Left lung (tissue), 10 donors: ENCODE results near the gene TSPAN2. TPM values are rescaled to one million over a fixed set of nuclear protein-coding genes. Genes with fewer than 3 reads are reported as not detected.

Experiments used
- ATAC-seq: fragments of 200-7000 bp; cut with Tn5 transposase; one replicate; pipeline ENCODE4 v1.9.1; 2020; ENCODE audit warnings: moderate library complexity
- DNase-seq, 4 donors: peaks; one replicate each; pipeline ENCODE4 v3.0.0-alpha.2; 2013 to 2020
- H3K27ac ChIP-seq, 2 donors: fragments of 200-600 bp; sonication (generic) in 1 of 2; one replicate each; pipeline versions ENCODE4 v1.5.0 to v1.8.0; 2020 to 2021
- H3K27me3 ChIP-seq, 2 donors: fragments of 200-600 bp; sonication (generic) in 1 of 2; one replicate each; pipeline versions ENCODE4 v1.5.0 to v1.8.0; 2020 to 2021
- H3K36me3 ChIP-seq, 2 donors: fragments of 200-600 bp; sonication (generic) in 1 of 2; one replicate each; pipeline versions ENCODE4 v1.5.0 to v1.8.0; 2020 to 2021
- H3K4me1 ChIP-seq, 2 donors: fragments of 200-600 bp; one replicate each; pipeline ENCODE4 v1.8.0; 2021
- H3K4me3 ChIP-seq, 2 donors: fragments of 200-600 bp; sonication (generic) in 1 of 2; one replicate each; pipeline versions ENCODE4 v1.5.0 to v1.8.0; 2020 to 2021; ENCODE audit warnings: mild to moderate bottlenecking in 1 of 2
- H3K9me3 ChIP-seq, 2 donors: fragments of 200-600 bp; sonication (generic) in 1 of 2; one replicate each; pipeline versions ENCODE4 v1.5.0 to v1.8.0; 2020 to 2021
- intact Hi-C, 2 donors: fragments of 100-400 bp; cut with DNase I; formaldehyde crosslinking; loops; one replicate each; pipeline versions ENCODE4 v1.11.2 to v1.14.2; 2022
- polyA plus RNA-seq, 6 donors: library from polyadenylated mRNA; unstranded; fragments of 120-200 nt; gene quantifications; one replicate each; pipeline ENCODE4 v1.2.1, GENCODE V29; 2013; ENCODE audit not compliant: insufficient read length in 6 of 6
- total RNA-seq, 2 donors: library from RNA; stranded (reverse); fragmentation: NEBNext Ultra II Directional; extraction: Animal tissue kit (Norgen Biotek cat#: 25700); gene quantifications; one replicate each; pipeline ENCODE4 v1.2.1, GENCODE V29; 2021
- TF ChIP-seq, protein P1 (sequence below), 2 donors: fragments of 200-600 bp; sonication (generic) in 1 of 2; IDR thresholded peaks; one replicate each; pipeline versions ENCODE4 v1.5.0 to v1.8.0; 2021; ENCODE audit warnings: antibody characterized with exemption in 2 of 2
- donor health status: DM: no; HTN: yes; CAD: no.
- donor health status: DM: no; HTN: no; CAD: no.

The TSPAN2 gene
- total and polyA plus RNA-seq, 8 donors: 7.9 to 10.6 (median 8.8) TPM

DNA sequence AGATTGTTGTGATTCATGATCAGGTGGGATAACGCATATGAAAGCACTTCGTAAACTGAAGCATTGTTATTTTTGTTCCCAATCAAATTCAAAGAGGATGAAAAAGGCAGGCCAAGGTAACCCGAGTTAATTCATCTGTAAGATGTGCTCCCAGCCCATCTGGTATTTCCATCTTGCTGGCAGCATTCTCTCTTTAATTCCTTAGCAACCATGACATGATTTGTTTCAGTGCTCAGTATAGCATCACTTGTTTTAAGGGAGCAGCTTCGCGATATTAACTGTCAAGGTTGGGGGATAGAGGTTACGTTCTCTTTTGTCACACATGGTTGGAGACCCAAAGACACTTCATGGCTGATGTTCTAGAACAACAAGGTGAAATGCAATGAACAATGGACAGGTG is 6.4 kb downstream of the TSPAN2 start:
- Histone ChIP-seq H3K27me3 (no peaks in the 10 kb centered on the region), H3K9me3 (no peaks in the 10 kb centered on the region), H3K27ac (no peak overlapping the region), H3K36me3 (no peaks in the 10 kb centered on the region), H3K4me1 (peaks cover 5 to 28% of the 10 kb centered on the region in 2 donors), H3K4me3 (no peak overlapping the region)
- DNase-seq (no peak), ATAC-seq (no peak)
- intact Hi-C loops: no loop called here
- TF ChIP-seq, protein P1, sequence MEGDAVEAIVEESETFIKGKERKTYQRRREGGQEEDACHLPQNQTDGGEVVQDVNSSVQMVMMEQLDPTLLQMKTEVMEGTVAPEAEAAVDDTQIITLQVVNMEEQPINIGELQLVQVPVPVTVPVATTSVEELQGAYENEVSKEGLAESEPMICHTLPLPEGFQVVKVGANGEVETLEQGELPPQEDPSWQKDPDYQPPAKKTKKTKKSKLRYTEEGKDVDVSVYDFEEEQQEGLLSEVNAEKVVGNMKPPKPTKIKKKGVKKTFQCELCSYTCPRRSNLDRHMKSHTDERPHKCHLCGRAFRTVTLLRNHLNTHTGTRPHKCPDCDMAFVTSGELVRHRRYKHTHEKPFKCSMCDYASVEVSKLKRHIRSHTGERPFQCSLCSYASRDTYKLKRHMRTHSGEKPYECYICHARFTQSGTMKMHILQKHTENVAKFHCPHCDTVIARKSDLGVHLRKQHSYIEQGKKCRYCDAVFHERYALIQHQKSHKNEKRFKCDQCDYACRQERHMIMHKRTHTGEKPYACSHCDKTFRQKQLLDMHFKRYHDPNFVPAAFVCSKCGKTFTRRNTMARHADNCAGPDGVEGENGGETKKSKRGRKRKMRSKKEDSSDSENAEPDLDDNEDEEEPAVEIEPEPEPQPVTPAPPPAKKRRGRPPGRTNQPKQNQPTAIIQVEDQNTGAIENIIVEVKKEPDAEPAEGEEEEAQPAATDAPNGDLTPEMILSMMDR (IDR thresholded peaks at IDR 0.05): no peak

DNA sequence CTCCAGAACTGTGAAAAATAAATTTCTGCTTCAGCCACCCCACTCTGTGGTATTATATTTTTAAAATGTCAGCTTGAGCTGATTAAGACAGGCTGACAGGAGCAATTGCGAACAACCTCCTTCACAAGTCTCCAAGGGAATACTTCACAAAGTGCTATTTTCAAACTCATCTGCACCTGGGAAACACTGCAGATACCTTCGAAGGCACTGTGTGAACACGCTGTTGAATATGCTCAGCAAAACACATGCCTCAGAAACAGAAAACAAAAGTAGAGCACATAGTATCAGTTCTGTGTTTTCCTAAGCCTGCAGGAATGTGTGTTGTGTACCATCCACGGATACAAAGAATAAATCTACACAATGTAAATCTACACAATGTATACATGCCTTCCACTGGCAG is 10.6 kb downstream of the TSPAN2 start:
- H3K27ac ChIP-seq: no peak overlapping the region
- no peaks in the 10 kb centered on the region for H3K4me1 ChIP-seq
- DNase-seq: no peak
- no peaks in the 10 kb centered on the region for H3K27me3 ChIP-seq
- ATAC-seq: no peak
- TF ChIP-seq, protein P1 (IDR thresholded peaks at IDR 0.05): no peak
- intact Hi-C loops: no loop called here
- no peaks in the 10 kb centered on the region for H3K36me3 ChIP-seq
- H3K9me3 ChIP-seq: no peaks in the 10 kb centered on the region
- H3K4me3 ChIP-seq: no peak overlapping the region

DNA sequence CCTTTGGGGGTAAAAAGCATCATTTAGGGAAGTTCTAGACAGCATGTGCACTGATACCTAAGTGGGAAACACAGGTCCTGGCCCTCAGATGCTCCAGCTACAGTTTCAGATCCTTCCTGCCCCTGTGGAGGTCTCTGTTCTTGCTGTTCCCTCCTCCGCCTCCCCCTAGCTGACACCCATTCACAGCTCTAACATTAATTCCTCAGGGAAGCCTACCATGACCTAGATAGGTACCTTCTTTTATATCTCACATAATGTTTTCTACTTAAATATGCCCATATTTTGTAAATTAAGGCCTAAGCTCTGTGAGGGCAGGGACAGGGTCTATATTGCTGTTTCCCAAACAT is 11.3 kb downstream of the TSPAN2 start:
- no peaks in the 10 kb centered on the region for H3K27me3 ChIP-seq
- no peaks in the 10 kb centered on the region for H3K36me3 ChIP-seq
- DNase-seq: no peak
- no peak overlapping the region for H3K27ac ChIP-seq
- H3K9me3 ChIP-seq: no peaks in the 10 kb centered on the region
- intact Hi-C loops: no loop called here
- H3K4me3 ChIP-seq: no peak overlapping the region
- ATAC-seq: no peak
- no peaks in the 10 kb centered on the region for H3K4me1 ChIP-seq
- TF ChIP-seq, protein P1 (IDR thresholded peaks at IDR 0.05): no peak

DNA sequence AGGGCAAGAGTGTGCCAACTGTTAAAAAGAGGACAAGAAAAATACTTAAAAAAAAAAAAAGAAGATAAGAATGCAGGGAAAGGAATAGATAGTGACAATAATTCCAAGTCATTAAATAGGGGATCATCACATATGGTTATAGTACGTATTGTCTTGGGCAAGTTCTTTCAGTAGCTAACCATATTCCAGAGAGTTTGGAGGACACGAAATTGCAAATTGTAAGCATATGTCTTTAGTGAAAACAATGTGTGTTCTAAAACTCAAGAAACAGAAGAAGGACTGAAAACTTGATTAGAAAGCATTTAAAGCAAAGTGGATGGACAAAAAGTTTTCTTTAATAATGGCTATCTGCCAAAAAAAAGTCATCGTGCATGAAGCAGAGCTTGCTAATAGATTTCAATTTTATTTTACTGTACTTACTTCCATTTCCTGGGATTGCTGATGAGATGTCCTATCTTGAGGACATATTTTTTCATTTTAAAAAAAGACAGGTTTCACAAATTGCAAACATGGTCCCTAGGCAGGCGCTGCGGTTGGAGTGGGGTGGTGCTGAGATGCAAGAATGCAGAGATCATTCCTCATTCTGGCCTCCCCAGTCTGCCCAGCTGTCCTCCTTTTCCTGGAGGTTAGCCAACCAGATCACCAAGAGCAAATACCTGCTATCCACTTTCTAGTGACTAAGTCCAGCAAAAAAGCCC is 11.9 kb downstream of the TSPAN2 start:
- no peak for ATAC-seq
- TF ChIP-seq, protein P1 (IDR thresholded peaks at IDR 0.05): no peak
- no peak for DNase-seq
- H3K27me3 ChIP-seq: no peaks in the 10 kb centered on the region
- no peaks in the 10 kb centered on the region for H3K36me3 ChIP-seq
- H3K9me3 ChIP-seq: no peaks in the 10 kb centered on the region
- H3K4me3 ChIP-seq: no peak overlapping the region
- H3K27ac ChIP-seq: no peak overlapping the region
- intact Hi-C loops: no loop called here
- H3K4me1 ChIP-seq: no peaks in the 10 kb centered on the region

DNA sequence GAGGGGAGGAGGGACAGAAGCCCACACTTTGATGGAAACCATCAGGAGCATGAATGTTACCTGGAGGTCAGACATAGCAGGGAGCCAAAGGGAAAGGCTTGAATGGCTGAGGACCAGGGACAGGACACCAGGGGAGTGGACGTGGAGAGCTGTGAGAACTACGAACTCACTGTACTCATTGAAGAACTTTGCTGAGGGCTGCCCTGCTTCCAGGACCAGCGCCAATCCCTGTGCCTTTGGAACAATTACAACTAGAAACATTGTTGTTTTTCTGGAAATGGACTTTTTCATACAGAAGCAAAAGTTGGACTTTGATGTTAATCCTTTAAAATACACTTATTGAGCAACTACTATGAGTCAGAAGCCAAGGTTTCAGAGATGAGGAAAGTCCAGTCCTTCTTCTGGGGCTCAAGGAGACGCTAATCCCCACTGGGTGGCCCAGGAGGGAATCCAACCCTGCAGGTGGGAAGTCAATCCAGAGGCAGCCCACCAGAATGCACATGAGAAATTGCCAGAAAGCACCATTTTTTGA is 12.9 kb downstream of the TSPAN2 start:
- TF ChIP-seq, protein P1 (IDR thresholded peaks at IDR 0.05): no peak
- H3K9me3 ChIP-seq: no peaks in the 10 kb centered on the region
- H3K36me3 ChIP-seq: no peaks in the 10 kb centered on the region
- H3K27ac ChIP-seq: no peak overlapping the region
- DNase-seq (no peak), ATAC-seq (no peak)
- no peaks in the 10 kb centered on the region for H3K27me3 ChIP-seq
- H3K4me3 ChIP-seq: no peak overlapping the region
- intact Hi-C loops: no loop called here
- no peaks in the 10 kb centered on the region for H3K4me1 ChIP-seq
